Bronchial epithelial cell (primary cell): ENCODE measurements around the gene METTL13. TPM values are rescaled to one million over a fixed set of nuclear protein-coding genes. Genes with fewer than 3 reads are reported as not detected.

Experiments
- DNase-seq: peaks from one replicate; pipeline ENCODE4 v3.0.0-alpha.2; 2010; ENCODE audit warnings: low read depth
- FAIRE-seq: peaks from 2 replicates; lab custom pipeline; 2011; peaks lifted over from hg19 to GRCh38; lab: Jason Lieb, UNC
- H3K27me3 ChIP-seq: 2 replicates; pipeline ENCODE4 v1.5.1; 2011; ENCODE audit warnings: low read length; ENCODE audit not compliant: control insufficient read depth, insufficient read depth
- H3K36me3 ChIP-seq: 2 replicates; pipeline ENCODE4 v1.5.1; 2011; ENCODE audit warnings: low read length; ENCODE audit not compliant: control insufficient read depth, insufficient read depth
- H3K4me3 ChIP-seq: 2 replicates; pipeline ENCODE4 v1.5.1; 2011; ENCODE audit warnings: mild to moderate bottlenecking, low read depth, low read length, control low read depth
- CTCF ChIP-seq: IDR thresholded peaks from 2 replicates; pipeline ENCODE4 v1.5.1; 2011; ENCODE audit warnings: mild to moderate bottlenecking, moderate library complexity, low read length, control low read depth, inconsistent platforms; ENCODE audit not compliant: insufficient read depth, severe bottlenecking
- total RNA-seq: library from RNA; depleted of rRNA; stranded (reverse); fragments of >200 nt; gene quantifications from 2 replicates; pipeline ENCODE4 v1.2.1, GENCODE V29; 2014

Gene METTL13
- total RNA-seq, 1 donor from 2014 or later = 30.8 TPM

- DNase-seq (peak; percentile 15), FAIRE-seq (no peak)
- Histone ChIP-seq H3K36me3 (no peaks in the 10 kb centered on the region), H3K27me3 (no peaks in the 10 kb centered on the region), H3K4me3 (no peak overlapping the region)
- no peak for TF ChIP-seq CTCF
These were observed 51.8 kb downstream of the METTL13 start for GRCh38 chr1:171833091-171833825.

GRCh38 chr1:171834821-171835220, 53.4 kb downstream of the METTL13 start:
- no peaks in the 10 kb centered on the region for H3K27me3 ChIP-seq
- no peak for TF ChIP-seq CTCF
- no peak overlapping the region for H3K4me3 ChIP-seq
- no peak for FAIRE-seq
- DNase-seq = no peak
- H3K36me3 ChIP-seq = no peaks in the 10 kb centered on the region

GRCh38 chr1:171835891-171836290, 54.4 kb downstream of the METTL13 start:
- FAIRE-seq (no peak), DNase-seq (peak; percentile 7)
- no peak overlapping the region for H3K4me3 ChIP-seq
- no peaks in the 10 kb centered on the region for H3K27me3 ChIP-seq
- no peak for TF ChIP-seq CTCF
- no peaks in the 10 kb centered on the region for H3K36me3 ChIP-seq

DNA sequence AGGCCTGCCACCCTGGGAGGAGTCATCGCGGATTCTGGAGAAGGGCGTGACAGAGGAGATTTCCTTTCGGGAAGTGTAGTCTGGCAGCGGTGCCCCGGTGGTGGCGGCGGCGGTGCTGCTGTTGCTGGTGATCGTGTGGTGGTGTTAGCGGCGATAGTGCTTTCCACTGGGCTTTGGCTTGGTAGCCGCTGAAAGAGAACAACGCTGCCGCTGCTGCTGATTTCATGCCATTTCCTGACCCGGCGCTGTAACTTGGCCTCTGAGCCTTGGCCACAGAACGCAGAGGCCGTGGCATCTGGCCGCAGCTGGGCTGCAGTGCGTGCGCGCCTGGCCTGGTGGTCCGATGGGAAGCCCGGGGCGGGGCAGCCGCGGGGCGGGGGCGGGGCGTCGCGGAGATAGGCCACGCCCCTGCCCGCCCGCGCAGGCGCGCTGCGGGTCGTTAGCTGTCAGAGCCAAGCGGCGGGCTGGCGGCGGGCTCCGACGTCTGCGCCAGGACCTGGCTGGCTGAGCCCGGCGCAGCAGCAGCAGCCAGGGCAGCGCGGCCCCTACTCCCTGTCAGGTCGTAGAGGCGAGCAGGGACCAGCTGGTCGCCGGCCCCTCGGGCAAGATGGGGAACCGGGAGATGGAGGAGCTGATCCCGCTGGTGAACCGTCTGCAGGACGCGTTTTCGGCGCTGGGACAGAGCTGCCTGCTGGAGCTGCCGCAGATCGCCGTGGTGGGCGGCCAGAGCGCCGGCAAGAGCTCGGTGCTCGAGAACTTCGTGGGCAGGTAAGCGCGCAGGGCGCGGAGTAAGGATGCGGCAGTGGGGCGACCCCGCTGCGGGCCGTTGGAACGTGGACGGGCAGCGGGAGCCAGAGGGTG, 59.8 kb downstream of the METTL13 start, which contains the start of gene DNM3:
Gene DNM3, plus strand, starts transcription at position 449 of the 861 bp plus-strand sequence. Its CDS starts 159 bp downstream, at position 608.
- Histone ChIP-seq H3K4me3 (peak within 1 kb of the TSS; percentile 66), H3K27me3 (no peaks in the 10 kb centered on the region), H3K36me3 (no peaks in the 10 kb centered on the region)
- FAIRE-seq (no peak), DNase-seq (peak; percentile 54)
- no peak for TF ChIP-seq CTCF

DNA sequence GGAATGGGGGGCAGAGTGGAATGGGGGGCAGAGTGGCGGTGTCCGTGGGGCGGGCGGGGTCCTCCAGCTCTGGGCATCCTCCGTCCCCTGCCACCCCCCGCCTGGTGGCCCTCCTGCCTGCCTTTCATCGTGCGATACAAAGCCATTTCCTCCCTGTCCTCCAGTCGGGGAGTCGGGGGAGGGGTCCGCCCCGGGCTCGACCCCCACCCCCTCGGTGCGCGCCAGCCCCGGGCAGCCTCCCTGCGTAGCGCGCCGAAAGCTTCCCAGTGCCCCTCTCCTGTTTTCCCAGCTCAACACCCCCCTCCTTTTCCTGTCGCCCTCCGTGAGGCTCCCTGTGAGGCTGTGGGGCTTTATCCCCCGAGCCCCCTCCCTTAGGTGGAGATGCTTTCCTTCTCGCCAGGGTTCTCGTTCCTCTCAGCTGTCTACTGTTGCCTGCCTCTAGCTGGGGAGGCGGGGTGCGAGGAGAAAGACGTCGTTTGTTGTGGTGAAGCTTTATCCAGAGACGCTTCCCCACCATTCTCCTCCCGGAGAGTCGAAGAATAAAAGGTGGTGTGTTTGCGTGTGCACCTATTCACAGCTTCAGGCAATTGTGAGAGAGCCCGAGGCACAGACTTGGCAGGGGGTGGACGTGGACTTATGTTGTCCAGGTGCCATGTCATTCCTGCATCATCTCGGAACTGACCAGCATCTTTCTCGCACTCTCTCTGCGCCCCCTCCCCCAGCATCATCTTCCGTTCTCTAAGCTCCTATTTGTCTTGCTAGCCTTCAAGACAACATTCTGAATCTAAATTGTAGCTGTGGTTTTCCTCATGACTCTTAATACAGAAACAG, 60.7 kb downstream of the METTL13 start:
- FAIRE-seq (no peak), DNase-seq (no peak)
- H3K4me3 ChIP-seq = peak overlapping the region; percentile 66
- no peak for TF ChIP-seq CTCF
- no peaks in the 10 kb centered on the region for H3K36me3 ChIP-seq
- no peaks in the 10 kb centered on the region for H3K27me3 ChIP-seq
